ENCODE results near the gene CTDSP2.

GRCh38 chr12:57823131-57823907 lies 23.2 kb downstream of the CTDSP2 start:
- TF ChIP-seq FOXA1 (IDR thresholded peaks at IDR 0.05) (no peak), L3MBTL2 (conservative IDR thresholded peaks at IDR 0.05) (no peak), SUZ12 (IDR thresholded peaks at IDR 0.05) (no peak)
